CD4-positive, alpha-beta T cell treated with Interleukin-10 for 1 hour (primary cell): ENCODE measurements around the gene COX7A2.

ENCODE experiments used
- DNase-seq: peaks from one replicate; pipeline ENCODE4 v3.0.0-alpha.2; 2020

The COX7A2 gene

DNA sequence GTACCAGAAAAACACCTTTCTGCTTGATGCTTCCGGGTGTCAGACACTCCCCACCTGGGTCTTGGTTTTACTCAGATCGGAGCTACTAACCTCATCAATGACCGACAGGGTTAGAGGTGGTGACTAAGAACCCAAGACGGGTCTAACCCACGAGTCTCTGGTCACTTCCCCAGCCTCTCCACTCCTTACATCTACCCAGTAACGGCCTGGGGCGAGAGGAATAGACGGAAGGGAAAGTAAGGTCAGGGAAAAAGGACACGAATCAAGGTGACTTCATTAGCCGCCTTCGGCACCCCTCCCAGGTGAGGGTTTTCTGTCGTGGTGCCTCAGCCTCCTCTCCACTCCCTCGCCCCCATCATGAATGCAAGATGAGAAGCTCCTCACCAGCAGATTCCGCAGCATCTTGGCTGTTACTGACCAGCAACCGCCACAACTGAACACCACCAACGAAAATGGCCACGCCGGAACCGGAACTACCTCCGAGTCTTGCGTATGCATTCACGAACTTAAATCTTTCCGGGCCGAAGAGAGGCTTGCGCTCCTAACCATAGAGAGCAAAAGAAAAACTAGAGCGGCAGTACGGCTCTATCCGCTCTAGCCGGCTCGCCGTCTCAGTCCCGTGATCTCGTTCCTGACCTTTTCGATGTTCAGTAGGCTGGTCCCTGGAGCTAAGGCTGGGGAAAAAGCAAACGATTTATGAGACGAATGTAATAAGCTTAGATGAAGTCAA is at the start of gene COX7A2:
Gene COX7A2 (minus strand): TSS at position 469 of the 730 bp plus-strand sequence. CDS start 67 bp downstream, at position 402.
- DNase-seq, result peak; percentile 92

GRCh38 chr6:75292555-75292954 is 49.0 kb upstream of the COX7A2 start:
- DNase-seq, result no peak

DNA sequence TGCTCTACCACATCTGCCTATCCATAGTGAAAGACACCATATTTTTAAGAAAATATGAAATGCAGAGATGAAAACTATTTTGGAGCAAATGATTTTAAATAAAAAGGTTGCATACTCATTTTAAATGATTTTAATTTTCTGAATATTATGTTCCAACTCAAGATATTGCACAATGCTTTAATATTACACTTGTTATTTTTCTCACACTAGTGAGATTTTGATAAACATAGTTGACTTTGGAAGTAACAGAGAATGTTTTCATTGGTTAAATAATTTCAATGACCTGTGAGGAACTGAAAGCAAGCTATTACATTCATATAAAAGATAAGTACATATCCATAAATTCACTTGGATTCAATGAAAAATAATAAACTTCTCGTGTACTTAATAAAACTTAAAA is 48.1 kb upstream of the COX7A2 start:
- DNase-seq, result no peak

DNA sequence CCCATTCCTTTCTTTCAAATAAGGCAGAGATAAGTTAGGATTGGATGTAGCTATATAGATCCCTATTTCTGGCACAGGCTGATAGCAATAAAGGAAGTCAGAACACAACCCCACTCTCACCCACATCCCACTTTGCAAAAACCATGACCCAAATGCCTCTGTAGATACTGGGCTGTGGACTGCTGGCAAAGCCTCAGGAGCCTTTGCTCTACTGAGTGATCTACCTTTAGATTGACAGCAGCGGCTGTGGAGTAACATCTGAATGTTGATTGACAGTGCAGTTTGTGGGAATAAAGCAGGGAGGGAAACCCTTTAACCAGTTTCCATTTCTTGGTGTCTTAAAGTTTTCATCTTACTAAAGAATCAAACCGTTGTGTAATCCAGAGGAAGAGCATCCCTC is 47.7 kb upstream of the COX7A2 start:
- no peak for DNase-seq

DNA sequence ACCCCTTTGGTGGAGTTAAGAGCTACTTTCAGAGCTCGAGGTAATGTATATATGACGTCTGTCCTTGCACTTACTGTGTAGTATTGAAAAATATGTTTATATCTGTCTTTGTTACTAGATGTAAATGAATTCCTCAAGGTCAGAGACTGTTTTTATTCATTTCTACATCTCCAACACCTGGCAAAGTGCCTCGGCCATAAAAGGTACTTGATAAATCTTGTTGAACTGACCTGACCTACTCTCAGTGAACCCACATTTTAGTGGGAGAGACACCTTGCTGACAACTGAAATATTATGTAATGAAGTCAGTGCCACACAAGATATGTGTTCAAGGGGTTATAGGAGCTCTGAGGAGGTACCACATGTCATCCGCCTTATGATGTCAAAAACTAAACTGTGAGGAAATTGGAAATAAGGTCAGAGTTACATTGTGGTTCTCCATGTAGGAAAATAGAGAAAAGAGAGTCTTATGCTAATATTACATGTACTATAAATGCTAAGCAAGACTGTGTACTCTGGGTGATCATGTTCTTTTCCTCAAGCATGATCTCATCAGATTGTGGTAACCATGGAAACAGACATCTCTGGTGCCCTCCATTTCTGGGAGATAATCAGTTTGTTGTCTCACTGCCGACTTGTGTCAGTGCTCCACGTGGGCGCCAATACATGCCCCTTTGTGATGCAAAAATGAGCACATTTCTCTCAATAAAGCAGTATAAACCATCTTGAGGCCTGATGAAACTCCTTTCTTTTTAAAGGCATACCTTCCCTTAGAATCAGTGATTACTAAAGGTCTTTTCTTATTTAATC is 46.7 kb upstream of the COX7A2 start:
- no peak for DNase-seq

GRCh38 chr6:75288023-75288422 is 44.4 kb upstream of the COX7A2 start:
- DNase-seq, result no peak

DNA sequence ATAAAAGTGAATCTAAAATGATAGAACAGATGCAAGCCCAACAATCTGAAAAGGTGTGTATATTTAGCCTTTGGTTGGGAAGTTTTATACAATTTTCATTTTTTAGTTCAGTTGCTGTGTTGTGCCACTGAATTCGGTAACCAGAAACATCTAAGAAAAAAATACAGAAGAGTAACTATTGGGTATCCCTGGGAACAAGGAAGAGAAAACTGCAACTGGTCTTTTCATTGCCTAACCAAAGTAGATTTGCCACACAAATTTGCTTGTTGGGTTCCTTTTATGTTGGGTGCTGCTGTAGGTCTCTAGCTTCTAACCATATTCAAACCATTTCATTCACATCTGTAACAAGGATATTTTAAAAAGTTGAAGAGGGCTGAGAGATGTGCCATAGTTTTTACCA is 43.8 kb upstream of the COX7A2 start:
- no peak for DNase-seq

DNA sequence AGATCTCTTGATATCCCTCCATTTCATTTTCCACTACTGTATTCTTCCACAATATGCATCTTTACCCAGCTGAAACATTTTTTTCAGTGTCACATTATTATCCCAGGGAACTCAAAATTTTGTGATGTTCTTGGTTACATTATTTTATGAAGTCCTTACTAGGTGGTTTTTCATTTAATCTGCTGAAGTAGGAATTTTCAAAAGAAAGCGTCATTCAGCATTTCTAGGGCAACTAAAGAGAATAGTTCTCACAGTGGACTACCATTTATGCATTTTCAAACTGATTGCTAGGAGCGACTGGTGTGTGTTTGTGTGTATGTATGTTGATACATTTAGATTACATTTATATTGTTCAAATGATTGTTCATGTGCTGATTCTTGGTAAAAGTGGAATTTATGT is 43.4 kb upstream of the COX7A2 start:
- no peak for DNase-seq

DNA sequence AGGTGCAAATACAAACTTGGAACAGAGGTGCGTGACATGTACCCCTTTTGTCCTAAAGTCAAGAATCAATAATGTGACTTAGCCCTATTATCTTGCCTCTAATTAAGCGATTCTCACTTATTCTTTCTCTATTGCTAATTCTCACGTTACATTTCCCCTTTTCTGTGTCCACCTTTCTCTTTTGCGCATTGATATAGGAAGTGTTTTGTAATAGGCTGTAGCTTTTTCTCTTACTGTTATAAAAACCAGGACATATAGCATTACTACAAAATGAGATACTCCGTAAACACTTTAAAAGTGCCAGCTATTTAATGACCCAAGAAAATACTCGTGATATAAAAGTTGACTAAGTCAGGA is 41.7 kb upstream of the COX7A2 start:
- DNase-seq, result no peak

DNA sequence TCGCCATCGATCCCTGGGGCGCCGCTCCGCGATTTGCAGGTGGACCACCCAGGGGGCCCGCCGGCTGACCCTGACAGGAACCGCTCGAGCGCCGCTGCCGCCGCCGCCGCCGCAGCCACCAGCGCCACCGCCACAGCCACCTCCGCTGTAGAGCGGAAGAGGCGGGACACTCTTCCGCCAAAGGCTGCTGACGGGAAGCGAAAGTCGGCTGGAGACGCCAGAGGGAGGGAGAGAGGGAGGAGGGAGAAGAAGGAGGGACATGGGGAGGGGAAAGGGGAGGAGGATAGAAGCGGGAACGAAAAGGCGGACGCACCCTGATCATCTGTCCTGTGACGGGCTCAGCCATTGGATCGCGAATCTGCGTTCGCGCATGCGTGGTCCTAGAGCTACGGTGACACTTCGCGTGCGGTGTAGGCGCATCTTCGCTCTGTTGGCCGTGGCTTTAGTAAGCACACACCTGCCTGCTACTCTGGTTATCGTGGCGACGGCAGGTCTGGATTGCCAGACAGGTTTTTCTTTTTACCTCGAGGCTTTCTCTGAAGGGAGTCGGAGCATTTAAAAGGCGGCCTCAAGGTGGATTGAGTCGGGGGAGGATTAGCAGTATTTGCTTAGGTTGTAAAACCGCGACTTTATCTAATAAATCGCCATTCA is 41.2 kb upstream of the COX7A2 start, which contains the start of gene TMEM30A:
Gene TMEM30A (minus strand): TSS at position 161 of the 651 bp plus-strand sequence. CDS start 154 bp downstream, at position 7.
- DNase-seq, result peak; percentile 97

DNA sequence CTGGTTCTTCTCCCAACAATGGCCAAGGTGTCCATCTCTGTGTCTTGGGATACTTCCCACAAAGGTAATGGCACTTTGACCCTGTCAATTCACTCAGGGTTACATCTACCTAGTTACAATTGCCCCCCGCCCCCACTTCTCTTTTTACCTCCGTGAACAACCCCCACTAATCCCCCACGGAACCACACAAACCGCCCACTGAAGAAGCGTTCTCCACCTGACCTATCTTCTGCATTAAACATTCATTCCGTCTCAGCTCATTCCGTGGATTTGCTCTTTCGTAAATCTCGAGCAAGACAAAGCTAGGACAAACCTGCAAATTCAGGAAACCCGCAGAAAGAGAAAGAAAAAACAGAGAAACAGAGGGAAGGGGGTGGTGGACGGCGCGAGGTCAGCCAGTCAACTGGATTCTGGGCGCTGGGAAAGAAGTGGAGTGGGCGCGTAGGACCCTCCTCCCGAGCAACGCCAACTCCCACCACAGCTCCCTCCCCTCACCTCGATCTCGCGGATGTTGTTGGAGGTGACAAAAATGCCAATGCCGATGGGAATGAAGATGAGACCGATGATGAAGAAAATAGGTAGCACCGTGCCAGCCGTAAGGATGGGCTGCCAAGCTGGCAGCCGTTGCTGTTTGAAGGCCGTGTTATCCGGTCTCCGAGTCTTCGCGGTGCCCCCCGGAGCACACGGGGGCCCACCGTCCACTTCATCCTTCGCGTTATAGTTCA is 40.5 kb upstream of the COX7A2 start:
- DNase-seq, result peak; percentile 24

DNA sequence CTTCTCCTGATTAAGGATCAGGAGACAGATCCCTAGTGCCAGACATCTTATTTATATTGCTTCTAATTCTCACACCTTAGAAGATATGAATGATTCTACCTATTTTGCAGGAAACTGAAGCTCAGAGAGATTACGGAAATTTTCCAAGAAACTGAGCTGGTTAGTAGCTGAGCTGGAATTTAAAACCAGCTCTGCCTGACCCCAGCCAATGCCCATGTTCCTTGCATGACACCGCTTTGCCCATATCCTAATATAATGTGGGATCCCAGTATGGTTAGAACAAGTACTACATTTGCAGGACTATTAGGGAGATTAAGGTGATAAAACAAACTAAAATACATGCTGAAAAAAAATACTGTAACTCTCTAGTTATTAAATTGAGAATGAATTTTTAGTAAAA is 39.1 kb upstream of the COX7A2 start:
- DNase-seq, result no peak

DNA sequence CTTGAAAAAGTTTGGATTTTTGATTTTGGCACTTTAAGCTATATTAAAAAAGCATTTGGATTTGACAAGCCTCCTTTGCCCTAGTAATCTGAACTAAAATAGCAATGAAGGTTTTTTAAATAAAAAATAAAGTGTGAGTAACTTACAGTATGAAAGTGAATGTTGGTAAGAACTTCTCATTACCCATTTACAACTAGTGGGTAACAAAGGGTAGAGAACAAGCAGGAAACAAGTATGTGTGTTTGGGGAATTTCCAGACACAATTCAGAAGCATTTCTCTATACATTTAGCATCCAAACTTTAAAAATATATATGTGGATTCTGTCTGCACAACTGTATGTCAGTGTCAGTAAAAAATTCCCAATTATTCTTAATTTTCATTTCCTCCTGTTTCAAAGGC is 38.1 kb upstream of the COX7A2 start:
- no peak for DNase-seq

- no peak for DNase-seq
These were observed 36.7 kb upstream of the COX7A2 start for GRCh38 chr6:75280131-75280855.

- DNase-seq, result no peak
These were observed 35.8 kb upstream of the COX7A2 start for GRCh38 chr6:75279418-75279817.

GRCh38 chr6:75278474-75279077 is 35.0 kb upstream of the COX7A2 start:
- no peak for DNase-seq

GRCh38 chr6:75275067-75275466 is 31.5 kb upstream of the COX7A2 start:
- no peak for DNase-seq

- DNase-seq, result no peak
These were observed 29.4 kb upstream of the COX7A2 start for GRCh38 chr6:75273009-75273408.

DNA sequence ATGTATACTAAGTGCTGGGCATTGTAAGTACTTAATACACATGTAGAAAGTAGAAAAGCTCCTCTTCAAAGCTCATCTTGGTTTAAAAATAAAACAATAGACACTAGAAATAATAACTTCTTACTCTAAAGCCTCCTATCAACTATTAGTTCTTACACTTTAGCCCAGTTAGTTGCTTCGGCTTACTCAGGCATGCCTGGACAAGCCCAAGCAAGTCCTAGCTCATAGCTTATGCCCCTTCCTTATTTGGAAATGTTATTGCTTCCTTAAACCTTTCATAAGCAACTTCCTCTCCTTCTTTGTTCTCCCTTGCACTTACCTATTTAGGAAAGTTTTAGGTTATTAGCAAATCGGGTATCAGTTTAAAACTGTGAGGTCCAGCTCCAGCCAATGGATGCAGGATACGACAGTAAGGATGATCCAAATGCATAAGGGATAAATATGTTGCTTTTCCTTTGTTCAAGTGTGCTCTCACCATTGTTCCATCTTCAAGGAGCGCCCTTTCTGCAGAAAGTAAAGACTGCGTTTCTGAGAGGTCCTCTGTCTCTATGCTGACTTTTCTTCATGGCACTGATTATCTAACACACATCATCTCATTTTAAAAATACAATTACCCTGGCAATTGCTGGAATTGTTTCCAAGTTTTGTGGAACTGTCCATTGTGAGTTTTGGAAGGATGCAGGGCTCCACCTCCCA is 28.7 kb upstream of the COX7A2 start:
- no peak for DNase-seq

- no peak for DNase-seq
These were observed 25.4 kb upstream of the COX7A2 start for GRCh38 chr6:75268988-75269354.
